Fibroblast of lung (primary cell): Measurements from ENCODE around the gene RELA.

Experiments used
- EZH2 ChIP-seq: IDR thresholded peaks from 2 replicates; pipeline ENCODE4 v1.5.1; 2012; ENCODE audit warnings: low read length, control low read depth, mild to moderate bottlenecking; ENCODE audit errors: missing control alignments
- TF ChIP-seq, protein P1 (sequence below), 2 donors: IDR thresholded peaks in 1 of 2; conservative IDR thresholded peaks in 1 of 2; 1 replicate in 1 of 2; 2 replicates in 1 of 2; pipeline ENCODE4 v1.5.1; 2011 to 2012; ENCODE audit warnings: low read length in 2 of 2, control low read depth in 1 of 2, inconsistent platforms in 1 of 2, low read depth in 1 of 2, mild to moderate bottlenecking in 1 of 2

DNA sequence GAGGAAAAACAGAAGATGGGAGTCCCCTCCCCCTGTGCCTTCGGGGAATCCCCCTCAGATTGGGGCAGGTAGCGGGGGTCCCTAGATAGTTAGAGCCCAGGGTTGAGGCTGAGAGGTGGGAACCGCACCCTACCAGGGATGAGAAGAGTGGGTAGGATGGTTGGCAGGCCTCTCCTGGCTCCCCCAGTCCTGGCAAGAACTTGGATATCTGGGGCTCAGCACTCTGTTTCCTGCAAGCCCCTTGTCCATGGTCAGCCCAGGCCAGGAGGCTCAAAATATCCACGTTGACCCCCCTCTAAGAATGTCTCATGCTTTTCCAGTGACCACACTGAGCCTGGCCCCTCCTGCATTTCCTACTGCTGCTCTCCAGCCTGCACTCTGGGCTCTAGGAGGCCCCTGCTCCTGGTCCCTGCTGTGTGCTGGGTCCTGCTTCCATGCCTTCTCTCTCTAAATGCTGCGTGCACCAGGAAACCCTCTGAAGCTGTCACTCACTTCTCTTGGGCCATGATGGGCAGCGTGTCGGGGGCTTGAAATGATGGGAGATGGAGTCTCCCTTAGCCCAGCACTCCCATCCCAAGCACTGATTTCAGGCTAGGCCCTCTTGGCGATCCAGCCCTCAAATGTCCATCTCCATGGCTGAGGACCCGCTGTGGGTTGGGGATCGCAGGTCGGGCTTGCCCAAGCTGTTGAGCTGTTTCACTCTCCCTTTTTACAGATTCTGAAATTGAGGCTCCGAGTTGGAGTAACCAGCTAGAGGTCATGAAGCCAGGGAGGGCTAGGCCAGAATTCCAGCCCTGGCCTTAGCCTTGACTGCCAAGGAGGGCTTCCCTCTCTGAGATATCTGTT, 50.7 kb downstream of the RELA start:
- TF ChIP-seq, protein P1, sequence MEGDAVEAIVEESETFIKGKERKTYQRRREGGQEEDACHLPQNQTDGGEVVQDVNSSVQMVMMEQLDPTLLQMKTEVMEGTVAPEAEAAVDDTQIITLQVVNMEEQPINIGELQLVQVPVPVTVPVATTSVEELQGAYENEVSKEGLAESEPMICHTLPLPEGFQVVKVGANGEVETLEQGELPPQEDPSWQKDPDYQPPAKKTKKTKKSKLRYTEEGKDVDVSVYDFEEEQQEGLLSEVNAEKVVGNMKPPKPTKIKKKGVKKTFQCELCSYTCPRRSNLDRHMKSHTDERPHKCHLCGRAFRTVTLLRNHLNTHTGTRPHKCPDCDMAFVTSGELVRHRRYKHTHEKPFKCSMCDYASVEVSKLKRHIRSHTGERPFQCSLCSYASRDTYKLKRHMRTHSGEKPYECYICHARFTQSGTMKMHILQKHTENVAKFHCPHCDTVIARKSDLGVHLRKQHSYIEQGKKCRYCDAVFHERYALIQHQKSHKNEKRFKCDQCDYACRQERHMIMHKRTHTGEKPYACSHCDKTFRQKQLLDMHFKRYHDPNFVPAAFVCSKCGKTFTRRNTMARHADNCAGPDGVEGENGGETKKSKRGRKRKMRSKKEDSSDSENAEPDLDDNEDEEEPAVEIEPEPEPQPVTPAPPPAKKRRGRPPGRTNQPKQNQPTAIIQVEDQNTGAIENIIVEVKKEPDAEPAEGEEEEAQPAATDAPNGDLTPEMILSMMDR (conservative IDR thresholded peaks at IDR 0.05 in 1 of 2, IDR thresholded peaks at IDR 0.05 in 1 of 2; ENCODE audit: low read depth in 1 of 2, low read length in 2 of 2), result no peak
- no peak for TF ChIP-seq EZH2
